Keratinocyte (primary cell): ENCODE results near the gene ZNF512B.

Experiments used
- CTCF ChIP-seq, 3 experiments: IDR thresholded peaks in 1 of 3; conservative IDR thresholded peaks in 1 of 3; optimal IDR thresholded peaks in 1 of 3; 2 replicates in 2 of 3; 3 replicates in 1 of 3; pipeline versions ENCODE3 to v1.5.1; 2011; ENCODE audit warnings: low read length in 3 of 3, mild to moderate bottlenecking in 3 of 3, moderate library complexity in 2 of 3, control low read depth in 1 of 3, inconsistent platforms in 1 of 3; ENCODE audit not compliant: insufficient read depth in 2 of 3; ENCODE audit errors: extremely low read depth in 1 of 3
- EZH2 ChIP-seq: IDR thresholded peaks from one replicate; pipeline ENCODE4 v1.6.1; 2012; ENCODE audit warnings: inconsistent platforms, mild to moderate bottlenecking, low read length, moderate library complexity

GRCh38 chr20:63929071-63929470 is 40.7 kb downstream of the ZNF512B start:
- TF ChIP-seq CTCF (optimal IDR thresholded peaks at IDR 0.05 in 1 of 3, IDR thresholded peaks at IDR 0.05 in 1 of 3, conservative IDR thresholded peaks at IDR 0.05 in 1 of 3; ENCODE audit: extremely low read depth in 1 of 3, insufficient read depth in 2 of 3, low read length in 3 of 3) (no peak), EZH2 (no peak)
